ENCODE measurements around the gene MAP2K5.

The MAP2K5 gene

GRCh38 chr15:67775998-67776397 lies 233.5 kb downstream of the MAP2K5 start:
- H3K4me3 ChIP-seq (ENCODE audit: low read depth, low read length) = no peak overlapping the region
- TF ChIP-seq CTCF (IDR thresholded peaks at IDR 0.05; ENCODE audit: low read depth, low read length) = no peak
- no peak overlapping the region for H3K27ac ChIP-seq
- no peaks in the 10 kb centered on the region for H3K36me3 ChIP-seq
- DNase-seq = no peak
- H3K27me3 ChIP-seq (ENCODE audit: insufficient read depth, low read depth, severe bottlenecking) = no peaks in the 10 kb centered on the region
- no peaks in the 10 kb centered on the region for H3K9me3 ChIP-seq (ENCODE audit: severe bottlenecking)

- no peaks in the 10 kb centered on the region for H3K9me3 ChIP-seq (ENCODE audit: severe bottlenecking)
- no peak for TF ChIP-seq CTCF (IDR thresholded peaks at IDR 0.05; ENCODE audit: low read depth, low read length)
- no peak overlapping the region for H3K4me3 ChIP-seq (ENCODE audit: low read depth, low read length)
- no peak for DNase-seq
- no peaks in the 10 kb centered on the region for H3K36me3 ChIP-seq
- H3K27ac ChIP-seq = no peak overlapping the region
- H3K27me3 ChIP-seq (ENCODE audit: insufficient read depth, low read depth, severe bottlenecking) = no peaks in the 10 kb centered on the region
Measured at GRCh38 chr15:67776600-67776999, 234.1 kb downstream of the MAP2K5 start.

GRCh38 chr15:67777071-67777470 lies 234.6 kb downstream of the MAP2K5 start:
- no peaks in the 10 kb centered on the region for H3K9me3 ChIP-seq (ENCODE audit: severe bottlenecking)
- DNase-seq = no peak
- no peaks in the 10 kb centered on the region for H3K27me3 ChIP-seq (ENCODE audit: insufficient read depth, low read depth, severe bottlenecking)
- H3K4me3 ChIP-seq (ENCODE audit: low read depth, low read length) = no peak overlapping the region
- H3K36me3 ChIP-seq = no peaks in the 10 kb centered on the region
- TF ChIP-seq CTCF (IDR thresholded peaks at IDR 0.05; ENCODE audit: low read depth, low read length) = no peak
- H3K27ac ChIP-seq = no peak overlapping the region

GRCh38 chr15:67777773-67778172 lies 235.3 kb downstream of the MAP2K5 start:
- no peak for DNase-seq
- Histone ChIP-seq H3K36me3 (no peaks in the 10 kb centered on the region), H3K27ac (no peak overlapping the region), H3K4me3 (ENCODE audit: low read depth, low read length) (no peak overlapping the region), H3K9me3 (ENCODE audit: severe bottlenecking) (no peaks in the 10 kb centered on the region), H3K27me3 (ENCODE audit: insufficient read depth, low read depth, severe bottlenecking) (no peaks in the 10 kb centered on the region)
- TF ChIP-seq CTCF (IDR thresholded peaks at IDR 0.05; ENCODE audit: low read depth, low read length) = no peak

GRCh38 chr15:67778968-67779548 lies 236.6 kb downstream of the MAP2K5 start:
- Histone ChIP-seq H3K9me3 (ENCODE audit: severe bottlenecking) (no peaks in the 10 kb centered on the region), H3K36me3 (no peaks in the 10 kb centered on the region), H3K27me3 (ENCODE audit: insufficient read depth, low read depth, severe bottlenecking) (no peaks in the 10 kb centered on the region), H3K27ac (no peak overlapping the region), H3K4me3 (ENCODE audit: low read depth, low read length) (no peak overlapping the region)
- DNase-seq = no peak
- TF ChIP-seq CTCF (IDR thresholded peaks at IDR 0.05; ENCODE audit: low read depth, low read length) = no peak

GRCh38 chr15:67779549-67780111 lies 237.1 kb downstream of the MAP2K5 start:
- H3K27me3 ChIP-seq (ENCODE audit: insufficient read depth, low read depth, severe bottlenecking) = no peaks in the 10 kb centered on the region
- no peak overlapping the region for H3K4me3 ChIP-seq (ENCODE audit: low read depth, low read length)
- TF ChIP-seq CTCF (IDR thresholded peaks at IDR 0.05; ENCODE audit: low read depth, low read length) = no peak
- no peak overlapping the region for H3K27ac ChIP-seq
- H3K9me3 ChIP-seq (ENCODE audit: severe bottlenecking) = no peaks in the 10 kb centered on the region
- no peak for DNase-seq
- no peaks in the 10 kb centered on the region for H3K36me3 ChIP-seq
